Effector memory CD4-positive, alpha-beta T cell (primary cell): ENCODE measurements around the gene CAMK2D.

ENCODE experiments used
- DNase-seq, 3 donors: peaks; one replicate each; pipeline ENCODE4 v3.0.0-alpha.2; 2020
- H3K27ac ChIP-seq: 2 replicates; pipeline ENCODE4 v1.7.0; 2013; ENCODE audit warnings: mild to moderate bottlenecking, low read length, moderate library complexity; ENCODE audit not compliant: insufficient read depth, poor library complexity, severe bottlenecking
- H3K27me3 ChIP-seq: replicated peaks from 2 replicates; pipeline ENCODE4 v1.7.0; 2013; ENCODE audit warnings: mild to moderate bottlenecking, low read length; ENCODE audit not compliant: insufficient read depth, control insufficient read depth, poor library complexity, severe bottlenecking
- H3K36me3 ChIP-seq: 2 replicates; pipeline ENCODE4 v1.7.0; 2013; ENCODE audit warnings: mild to moderate bottlenecking, low read length, moderate library complexity; ENCODE audit not compliant: control insufficient read depth, insufficient read depth
- H3K4me1 ChIP-seq: 2 replicates; pipeline ENCODE4 v1.7.0; 2013; ENCODE audit warnings: low read length, mild to moderate bottlenecking; ENCODE audit not compliant: control insufficient read depth, insufficient read depth, poor library complexity, severe bottlenecking
- H3K4me3 ChIP-seq: 2 replicates; pipeline ENCODE4 v1.7.0; 2013; ENCODE audit warnings: low read length, low read depth, mild to moderate bottlenecking; ENCODE audit not compliant: insufficient read depth, poor library complexity, severe bottlenecking
- H3K9me3 ChIP-seq: 2 replicates; pipeline ENCODE4 v1.7.0; 2013; ENCODE audit warnings: mild to moderate bottlenecking, low read length, moderate library complexity; ENCODE audit not compliant: control insufficient read depth

CAMK2D gene

GRCh38 chr4:113653871-113654270, 107.7 kb downstream of the CAMK2D start:
- no peak for DNase-seq
- H3K27ac ChIP-seq = no peak overlapping the region
- no peak overlapping the region for H3K4me3 ChIP-seq
- H3K9me3 ChIP-seq = no peaks in the 10 kb centered on the region
- H3K36me3 ChIP-seq = no peaks in the 10 kb centered on the region
- H3K27me3 ChIP-seq = no peaks in the 10 kb centered on the region
- no peaks in the 10 kb centered on the region for H3K4me1 ChIP-seq

GRCh38 chr4:113646442-113646822, 115.1 kb downstream of the CAMK2D start:
- Histone ChIP-seq H3K27ac (no peak overlapping the region), H3K4me3 (no peak overlapping the region), H3K36me3 (no peaks in the 10 kb centered on the region), H3K27me3 (no peaks in the 10 kb centered on the region), H3K9me3 (no peaks in the 10 kb centered on the region), H3K4me1 (no peaks in the 10 kb centered on the region)
- no peak for DNase-seq

- Histone ChIP-seq H3K4me1 (no peaks in the 10 kb centered on the region), H3K4me3 (no peak overlapping the region), H3K27ac (no peak overlapping the region), H3K36me3 (no peaks in the 10 kb centered on the region), H3K9me3 (no peaks in the 10 kb centered on the region), H3K27me3 (no peaks in the 10 kb centered on the region)
- no peak for DNase-seq
Observed at GRCh38 chr4:113645771-113646441, 115.6 kb downstream of the CAMK2D start.

DNA sequence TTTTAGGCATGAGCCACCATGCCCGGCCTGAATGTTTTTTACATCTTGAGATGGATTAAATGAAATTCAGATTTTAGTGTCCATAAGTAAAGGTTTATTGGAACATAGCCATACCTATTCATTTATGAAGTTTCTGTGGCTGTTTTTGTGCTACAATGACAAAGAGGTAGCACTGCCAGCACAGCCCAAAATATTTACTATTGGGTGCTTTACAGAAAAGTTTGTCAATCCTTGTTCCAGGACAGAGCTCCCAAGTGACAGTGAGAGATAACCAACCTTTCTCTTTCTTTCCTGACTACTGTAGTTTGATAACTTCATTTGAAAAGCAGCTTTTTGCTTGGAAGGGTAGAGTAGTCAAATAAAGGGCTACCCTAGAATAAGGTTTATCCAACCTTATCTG, 116.2 kb downstream of the CAMK2D start:
- Histone ChIP-seq H3K4me3 (no peak overlapping the region), H3K4me1 (no peaks in the 10 kb centered on the region), H3K36me3 (no peaks in the 10 kb centered on the region), H3K9me3 (no peaks in the 10 kb centered on the region), H3K27me3 (no peaks in the 10 kb centered on the region), H3K27ac (no peak overlapping the region)
- no peak for DNase-seq

- DNase-seq = no peak
- no peaks in the 10 kb centered on the region for H3K27me3 ChIP-seq
- no peak overlapping the region for H3K4me3 ChIP-seq
- no peaks in the 10 kb centered on the region for H3K36me3 ChIP-seq
- no peaks in the 10 kb centered on the region for H3K9me3 ChIP-seq
- no peaks in the 10 kb centered on the region for H3K4me1 ChIP-seq
- no peak overlapping the region for H3K27ac ChIP-seq
Observed at GRCh38 chr4:113644398-113644797, 117.1 kb downstream of the CAMK2D start.

DNA sequence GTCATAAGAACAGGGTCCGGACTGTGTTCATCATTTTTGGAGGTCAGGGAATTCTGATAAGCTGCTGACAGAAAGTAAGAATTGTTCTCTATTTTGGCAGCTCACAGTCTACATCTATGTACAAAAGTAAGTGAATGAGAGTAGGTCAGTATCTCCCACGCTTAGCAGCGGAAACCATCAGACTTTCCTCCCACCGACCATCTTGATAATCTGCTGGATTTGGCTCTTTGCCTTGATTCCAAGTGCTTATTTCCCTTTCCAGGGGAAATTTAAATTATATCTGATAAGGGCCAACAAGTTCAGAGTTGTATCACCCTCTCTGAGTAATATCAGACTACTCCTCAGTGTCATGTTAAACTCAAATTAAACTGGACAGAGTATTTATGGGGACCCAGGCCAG, 118.0 kb downstream of the CAMK2D start:
- no peak overlapping the region for H3K4me3 ChIP-seq
- no peak for DNase-seq
- H3K36me3 ChIP-seq = no peaks in the 10 kb centered on the region
- H3K27me3 ChIP-seq = no peaks in the 10 kb centered on the region
- no peak overlapping the region for H3K27ac ChIP-seq
- peaks cover 1% of the 10 kb centered on the region for H3K4me1 ChIP-seq
- no peaks in the 10 kb centered on the region for H3K9me3 ChIP-seq

DNA sequence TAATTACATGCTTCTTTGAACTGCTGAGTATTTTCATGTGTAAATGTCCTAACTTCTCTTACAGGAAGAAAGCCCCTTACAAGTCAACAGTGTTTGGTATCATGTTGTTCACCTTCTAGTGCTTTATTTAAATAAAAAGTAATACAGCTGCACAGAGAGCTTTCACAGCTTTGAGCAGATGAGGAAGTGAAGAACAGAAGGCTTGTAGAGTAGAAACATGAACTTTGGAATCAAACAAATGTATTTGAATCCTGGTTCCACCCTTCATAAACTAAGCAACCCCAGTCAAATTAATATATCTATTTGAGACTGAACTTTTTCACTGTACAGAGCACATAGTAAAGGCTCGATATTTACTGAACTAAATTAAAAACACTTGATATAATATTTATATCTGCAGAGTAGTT, 120.5 kb downstream of the CAMK2D start:
- Histone ChIP-seq H3K36me3 (no peaks in the 10 kb centered on the region), H3K9me3 (no peaks in the 10 kb centered on the region), H3K4me1 (peaks cover 23% of the 10 kb centered on the region), H3K27ac (no peak overlapping the region), H3K4me3 (no peak overlapping the region), H3K27me3 (no peaks in the 10 kb centered on the region)
- no peak for DNase-seq

DNA sequence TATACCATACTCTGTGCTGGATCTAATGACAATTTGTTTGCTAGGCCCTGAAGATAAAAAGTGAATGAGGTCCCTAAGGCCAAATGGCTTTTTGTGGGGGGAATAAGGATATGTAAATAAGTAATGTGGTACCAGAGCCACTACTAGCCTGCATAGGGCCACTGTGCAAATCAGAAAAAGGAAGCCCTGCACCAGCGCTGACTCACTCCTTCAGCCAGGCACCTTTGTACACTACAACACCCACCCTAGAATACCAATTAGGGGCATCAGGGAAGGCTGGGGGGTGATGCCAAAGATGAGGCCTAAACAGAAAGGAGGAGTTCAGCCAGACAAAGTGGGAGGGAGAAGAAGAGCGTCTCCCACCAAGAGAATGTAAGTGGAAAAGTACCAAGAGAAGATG, 122.2 kb downstream of the CAMK2D start:
- no peak overlapping the region for H3K27ac ChIP-seq
- no peaks in the 10 kb centered on the region for H3K9me3 ChIP-seq
- no peak overlapping the region for H3K4me3 ChIP-seq
- DNase-seq = no peak
- no peaks in the 10 kb centered on the region for H3K36me3 ChIP-seq
- H3K4me1 ChIP-seq = peaks cover 23% of the 10 kb centered on the region
- no peaks in the 10 kb centered on the region for H3K27me3 ChIP-seq

- H3K4me1 ChIP-seq = peaks cover 23% of the 10 kb centered on the region
- no peak for DNase-seq
- no peaks in the 10 kb centered on the region for H3K9me3 ChIP-seq
- no peaks in the 10 kb centered on the region for H3K36me3 ChIP-seq
- no peaks in the 10 kb centered on the region for H3K27me3 ChIP-seq
- H3K4me3 ChIP-seq = no peak overlapping the region
- no peak overlapping the region for H3K27ac ChIP-seq
Observed at GRCh38 chr4:113638562-113638832, 123.0 kb downstream of the CAMK2D start.

GRCh38 chr4:113637823-113638561, 123.5 kb downstream of the CAMK2D start:
- H3K4me3 ChIP-seq = no peak overlapping the region
- peaks cover 23% of the 10 kb centered on the region for H3K4me1 ChIP-seq
- no peak overlapping the region for H3K27ac ChIP-seq
- H3K9me3 ChIP-seq = no peaks in the 10 kb centered on the region
- no peaks in the 10 kb centered on the region for H3K36me3 ChIP-seq
- no peak for DNase-seq
- H3K27me3 ChIP-seq = no peaks in the 10 kb centered on the region
